GM19025 (cell line): Measurements from ENCODE around the gene MCUB.
"Not testable (repeated sequence)": the region's sequence is repeated elsewhere in the genome, so short reads cannot be mapped to it uniquely, and the experiment has no call there.

Experiments
- ATAC-seq: cut with Tn5 transposase; IDR thresholded peaks from one replicate; pipeline ENCODE4 v1.9.1; 2021; ENCODE audit warnings: mild to moderate bottlenecking, low read depth, moderate library complexity; ENCODE audit not compliant: unreplicated experiment

Gene MCUB

DNA sequence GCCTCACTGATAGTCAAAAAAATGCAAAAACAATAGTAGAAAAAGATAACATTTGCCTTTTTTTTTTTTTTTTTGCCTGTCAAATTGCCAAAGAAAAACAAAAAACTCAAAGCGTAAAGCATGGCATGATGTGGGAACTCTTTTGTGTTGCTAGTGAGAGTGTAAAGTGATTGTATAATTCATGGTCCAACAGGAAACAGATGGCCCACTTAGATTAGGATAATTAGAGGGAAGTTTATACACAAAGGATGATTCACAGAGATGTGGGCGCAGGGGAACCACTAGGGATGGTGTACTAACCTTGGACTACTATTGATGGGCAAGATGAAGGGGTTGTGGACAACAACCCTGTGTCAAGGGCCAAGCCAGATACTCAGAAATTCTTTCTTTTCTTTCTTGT, 16.4 kb downstream of the MCUB start:
- no peak for ATAC-seq

DNA sequence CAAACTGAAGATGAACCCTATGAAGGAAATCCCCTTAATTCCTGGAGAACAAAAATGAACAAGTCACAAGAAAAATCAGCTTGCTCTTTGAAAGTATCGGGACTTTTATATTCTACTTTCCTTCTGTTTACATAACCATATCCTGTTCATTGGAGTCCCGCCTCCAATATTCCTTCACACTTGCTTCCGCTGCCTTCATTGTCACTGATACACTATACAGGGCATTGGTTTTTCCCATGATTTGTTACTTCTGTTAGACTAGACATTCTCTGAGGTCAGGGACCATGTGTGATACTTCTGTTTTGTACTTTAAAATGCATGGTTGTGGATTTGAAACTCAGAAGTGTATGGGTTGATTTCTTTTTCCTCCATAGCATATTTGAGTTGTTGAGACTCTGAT, 18.8 kb downstream of the MCUB start:
- ATAC-seq: no peak

DNA sequence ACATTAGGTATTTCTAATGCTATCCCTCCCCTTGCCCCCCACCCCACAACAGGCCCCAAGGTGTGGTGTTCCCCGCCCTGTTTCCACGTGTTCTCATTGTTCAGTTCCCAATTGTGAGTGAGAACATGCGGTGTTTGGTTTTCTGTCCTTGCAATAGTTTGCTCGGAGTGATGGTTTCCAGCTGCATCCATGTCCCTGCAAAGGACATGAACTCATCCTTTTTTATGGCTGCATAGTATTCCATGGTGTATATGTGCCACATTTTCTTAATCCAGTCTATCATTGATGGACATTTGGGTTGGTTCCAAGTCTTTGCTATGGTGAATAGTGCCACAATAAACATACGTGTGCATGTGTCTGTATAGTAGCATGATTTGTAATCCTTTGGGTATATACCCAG, 20.0 kb downstream of the MCUB start:
- ATAC-seq: not testable (repeated sequence)

DNA sequence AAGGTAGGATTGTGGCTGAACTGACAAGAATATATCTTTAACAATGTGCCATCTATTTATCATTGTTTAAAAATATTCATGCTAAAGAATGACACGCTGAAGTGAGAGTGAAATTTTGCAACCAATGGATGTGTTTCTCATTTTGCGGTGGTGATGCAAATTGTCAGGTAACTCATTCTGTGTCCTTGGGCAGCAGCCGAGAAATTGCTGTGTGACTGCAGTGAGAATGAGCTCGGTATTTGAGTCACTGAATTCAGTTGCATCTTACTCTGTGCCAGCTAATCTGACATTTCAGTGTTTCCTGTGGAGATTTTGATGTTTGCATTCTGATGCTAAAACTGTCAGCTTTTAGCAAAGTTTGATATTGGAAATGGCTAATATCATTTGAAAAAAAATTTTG, 28.1 kb downstream of the MCUB start:
- peak; percentile 95 for ATAC-seq

DNA sequence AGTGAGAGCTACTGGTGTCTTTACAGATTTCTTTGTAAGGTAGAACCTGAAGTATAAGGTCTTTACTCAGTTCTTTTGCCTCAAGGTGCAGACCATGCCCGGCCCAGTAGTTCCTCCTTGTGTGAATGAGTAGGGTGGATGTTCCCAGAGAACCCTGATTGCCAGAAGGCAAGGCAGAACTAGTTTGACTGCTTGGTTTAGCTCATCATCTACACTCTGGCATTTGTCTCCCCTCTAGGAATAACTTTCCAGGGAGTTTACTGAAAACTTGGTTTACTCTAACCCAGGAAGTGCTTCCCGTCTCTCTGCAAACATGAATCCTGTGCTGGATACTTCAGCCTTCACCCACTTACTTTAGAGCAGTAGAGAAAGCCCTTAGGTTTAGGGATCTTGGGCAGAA, 29.1 kb downstream of the MCUB start:
- ATAC-seq: no peak

DNA sequence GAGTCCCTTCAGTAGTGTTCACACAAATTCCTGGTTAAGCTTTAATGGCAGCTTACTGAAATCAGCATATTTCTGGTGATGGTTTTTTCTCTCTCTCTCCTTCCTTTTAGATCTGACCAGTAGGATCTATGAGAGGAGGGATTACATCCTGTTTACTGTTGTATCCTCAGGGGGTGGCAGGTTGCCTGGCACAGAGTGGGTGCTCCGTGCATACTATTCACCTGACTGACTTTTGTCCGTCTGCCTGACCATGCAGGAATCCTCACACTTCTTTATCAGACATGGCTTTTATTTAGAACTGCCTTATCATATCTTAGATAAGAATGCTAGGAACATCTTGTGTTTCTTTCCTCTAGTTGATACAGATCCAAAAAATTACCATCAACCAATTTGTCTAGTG, 29.6 kb downstream of the MCUB start:
- ATAC-seq: no peak

DNA sequence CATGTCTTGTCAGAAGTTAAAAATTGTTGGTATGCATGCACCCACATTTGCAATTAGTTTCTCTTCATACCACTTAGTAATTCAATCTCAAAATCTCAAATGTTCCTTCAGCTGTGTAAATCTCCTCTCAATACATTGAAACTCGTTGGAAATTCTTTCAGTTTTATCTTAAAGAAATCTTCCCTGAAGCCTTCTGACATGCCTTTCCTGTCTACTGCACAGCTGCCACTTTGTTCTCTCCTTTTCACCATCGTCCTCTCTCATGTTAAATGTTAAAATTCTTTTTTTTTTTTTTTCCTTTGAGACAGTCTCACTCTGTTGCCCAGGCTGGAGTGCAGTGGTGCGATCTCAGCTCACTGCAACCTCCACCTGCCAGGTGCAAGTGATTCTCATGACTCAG, 30.9 kb downstream of the MCUB start:
- ATAC-seq: no peak

DNA sequence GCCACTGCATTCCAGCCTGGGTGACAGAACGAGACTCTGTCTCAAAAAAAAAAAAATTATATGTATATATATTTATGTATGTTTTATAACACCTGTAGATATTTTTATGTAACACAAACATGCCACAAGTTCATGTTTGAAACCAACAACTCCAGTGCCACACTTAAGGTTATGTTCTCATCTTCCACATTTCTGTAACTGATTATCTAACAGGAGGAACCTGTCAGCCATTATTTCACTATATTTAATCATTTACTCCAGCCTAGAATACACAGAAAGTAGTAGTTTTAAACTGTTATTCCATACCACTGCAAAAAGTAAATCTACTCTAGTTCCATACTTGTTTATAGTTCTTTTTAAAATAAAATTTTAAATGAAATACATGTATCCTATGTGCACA, 32.3 kb downstream of the MCUB start:
- ATAC-seq: no peak

DNA sequence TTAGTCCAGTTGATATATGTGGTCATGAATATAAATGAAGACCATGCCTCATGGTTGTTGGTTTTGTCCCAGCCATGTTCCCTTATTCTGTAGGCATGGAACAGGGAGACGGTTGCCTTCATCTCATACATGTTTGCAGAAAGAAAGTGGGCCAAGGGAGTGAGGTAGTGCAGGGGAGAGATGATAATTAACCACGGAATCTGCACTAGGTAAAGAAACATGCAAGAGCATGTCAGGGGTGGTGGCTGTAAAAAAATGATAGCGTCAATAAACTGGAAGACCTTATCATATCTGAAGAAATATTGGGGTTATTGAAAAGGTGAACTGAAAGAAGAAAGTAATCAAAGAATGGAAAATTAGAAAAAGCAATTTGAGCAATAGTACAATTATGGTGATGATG, 35.1 kb downstream of the MCUB start:
- not testable (repeated sequence) for ATAC-seq

DNA sequence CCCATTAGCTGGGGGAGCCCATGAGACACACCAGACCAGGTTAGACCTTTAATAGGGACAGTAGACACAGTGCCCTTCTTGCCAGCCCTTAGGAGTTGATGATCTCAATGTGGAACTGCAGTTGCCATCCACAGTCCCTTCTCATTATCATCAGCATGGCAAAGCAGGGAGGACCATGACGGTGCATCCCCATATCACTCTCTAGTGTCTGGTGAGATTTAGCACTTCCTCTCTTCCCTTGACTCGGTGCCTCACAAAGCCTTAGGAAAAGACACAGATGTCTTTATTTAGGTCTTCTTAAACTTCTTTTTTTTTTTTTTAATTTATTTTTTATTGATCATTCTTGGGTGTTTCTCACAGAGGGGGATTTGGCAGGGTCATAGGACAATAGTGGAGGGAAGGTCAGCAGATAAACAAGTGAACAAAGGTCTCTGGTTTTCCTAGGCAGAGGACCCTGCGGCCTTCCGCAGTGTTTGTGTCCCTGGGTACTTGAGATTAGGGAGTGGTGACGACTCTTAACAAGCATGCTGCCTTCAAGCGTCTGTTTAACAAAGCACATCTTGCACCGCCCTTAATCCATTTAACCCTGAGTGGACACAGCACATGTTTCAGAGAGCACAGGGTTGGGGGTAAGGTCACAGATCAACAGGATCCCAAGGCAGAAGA, 36.5 kb downstream of the MCUB start:
- ATAC-seq: not testable (repeated sequence)

DNA sequence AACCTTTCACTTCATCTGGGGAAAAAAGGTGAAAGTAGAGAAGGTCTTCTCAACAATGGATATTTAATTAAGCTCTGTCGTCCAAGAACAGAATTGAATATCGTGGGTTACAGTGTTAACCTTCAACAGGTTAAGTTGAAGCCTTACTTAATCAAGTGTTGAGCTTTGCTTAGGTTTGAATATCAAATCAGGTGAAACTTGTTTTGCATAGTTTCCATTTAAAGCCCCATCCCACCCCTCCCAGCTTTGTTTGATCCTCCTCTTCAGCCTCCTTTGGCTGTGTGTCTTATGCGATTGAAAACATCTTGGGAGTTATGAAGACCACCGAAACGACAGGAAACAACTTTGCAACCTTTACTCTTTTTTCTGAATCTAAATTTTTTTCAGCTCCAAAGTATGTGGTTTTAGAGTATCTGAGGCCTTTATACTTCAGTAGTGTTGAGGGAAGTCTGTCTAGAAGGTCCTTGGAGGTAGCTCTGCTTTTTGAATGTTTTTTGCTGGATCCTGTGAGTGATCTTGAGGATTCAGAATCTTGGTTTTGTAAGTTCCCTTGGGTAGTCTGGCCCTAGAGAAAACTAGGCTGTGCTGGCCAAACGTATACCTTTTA, 39.1 kb downstream of the MCUB start:
- ATAC-seq: no peak

DNA sequence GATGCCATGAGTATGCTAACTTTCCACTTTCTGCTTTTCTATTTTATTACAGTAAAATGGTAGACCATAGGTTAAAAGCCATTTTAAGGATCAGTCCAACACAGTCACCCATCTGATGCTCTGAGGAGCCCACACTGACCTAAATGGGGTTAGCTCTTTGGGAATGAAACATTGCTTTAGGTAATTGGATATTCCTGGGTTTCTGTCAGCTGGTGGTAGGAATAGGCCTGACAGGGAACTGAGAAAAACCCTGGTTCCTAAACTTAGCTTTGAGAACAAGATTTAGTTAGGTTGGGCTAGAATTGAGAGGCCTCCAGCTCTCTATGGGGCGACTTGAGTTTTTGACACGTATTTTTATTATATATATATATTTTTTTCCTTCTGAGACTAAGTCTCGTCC, 40.4 kb downstream of the MCUB start:
- ATAC-seq: no peak

DNA sequence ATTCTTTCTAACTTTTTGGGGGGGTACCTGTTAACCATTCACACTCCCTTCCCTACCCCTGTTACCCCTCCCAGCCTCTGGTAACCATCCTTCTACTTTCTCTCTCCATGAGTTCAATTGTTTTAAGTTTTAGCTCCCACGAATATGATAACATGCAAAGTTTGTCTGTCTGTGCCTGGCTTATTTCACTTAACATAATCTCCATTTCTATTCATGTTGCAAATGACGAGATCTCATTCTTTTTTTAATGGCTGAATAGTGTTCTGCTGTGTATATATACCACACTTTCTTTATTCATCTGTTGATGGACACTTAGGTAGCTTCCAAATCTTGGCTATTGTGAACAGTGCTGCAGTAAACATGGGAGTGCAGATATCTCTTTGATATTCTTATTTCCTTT, 41.3 kb downstream of the MCUB start:
- no peak for ATAC-seq

DNA sequence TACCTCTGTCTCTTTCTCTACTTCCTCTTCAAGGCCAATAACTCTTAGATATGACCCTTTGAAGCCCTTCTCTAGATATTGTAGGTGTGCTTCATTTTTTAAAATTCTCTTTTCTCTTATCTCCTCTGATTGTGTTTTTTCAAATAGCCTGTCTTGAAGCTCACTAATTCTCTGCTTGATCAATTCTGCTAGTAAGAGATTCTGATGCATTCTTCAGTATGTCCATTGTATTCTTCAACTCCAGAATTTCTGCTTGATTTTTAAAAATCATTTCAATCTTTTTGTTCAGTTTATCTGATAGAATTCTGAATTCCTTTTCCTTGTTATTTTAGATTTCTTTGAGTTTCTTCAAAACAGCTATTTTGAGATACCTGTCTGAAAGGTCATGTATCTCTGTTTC, 47.9 kb downstream of the MCUB start:
- ATAC-seq: no peak

DNA sequence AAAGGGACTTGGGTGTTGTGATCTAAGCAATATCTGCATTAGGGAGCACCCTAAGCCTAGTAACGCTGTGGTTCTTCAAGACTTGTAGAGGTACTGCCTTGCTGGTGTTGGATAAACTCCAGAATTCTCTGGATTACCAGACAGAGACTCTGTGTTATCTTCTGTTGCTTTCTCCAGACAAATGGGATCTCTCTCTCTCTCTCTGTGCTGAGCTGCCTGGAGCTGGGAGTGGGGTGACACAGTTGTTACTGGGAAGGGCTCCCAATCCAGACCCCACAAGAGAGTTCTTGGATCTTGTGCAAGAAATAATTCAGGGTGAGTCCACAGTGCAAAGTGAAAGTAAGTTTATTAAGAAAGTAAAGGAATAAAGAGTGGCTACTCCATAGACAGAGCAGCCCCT, 48.8 kb downstream of the MCUB start:
- no peak for ATAC-seq

DNA sequence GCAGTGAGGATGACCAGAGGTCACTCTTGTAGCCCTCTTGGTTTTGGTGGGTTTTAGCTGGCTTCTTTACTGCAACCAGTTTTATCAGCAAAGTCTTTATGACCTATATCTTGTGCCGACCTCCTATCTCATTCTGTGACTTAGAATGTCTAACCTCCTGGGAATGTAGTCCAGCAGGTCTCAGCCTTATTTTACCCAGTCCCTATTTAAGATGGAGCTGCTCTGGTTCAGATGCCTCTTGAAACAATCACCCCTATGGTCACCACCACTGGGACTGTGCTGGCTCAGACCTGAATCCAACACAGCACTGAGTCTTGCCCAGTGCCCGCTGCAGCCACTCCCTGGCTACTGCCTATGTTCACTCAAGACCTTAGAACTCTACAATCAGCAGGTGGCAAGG, 49.4 kb downstream of the MCUB start:
- no peak for ATAC-seq

DNA sequence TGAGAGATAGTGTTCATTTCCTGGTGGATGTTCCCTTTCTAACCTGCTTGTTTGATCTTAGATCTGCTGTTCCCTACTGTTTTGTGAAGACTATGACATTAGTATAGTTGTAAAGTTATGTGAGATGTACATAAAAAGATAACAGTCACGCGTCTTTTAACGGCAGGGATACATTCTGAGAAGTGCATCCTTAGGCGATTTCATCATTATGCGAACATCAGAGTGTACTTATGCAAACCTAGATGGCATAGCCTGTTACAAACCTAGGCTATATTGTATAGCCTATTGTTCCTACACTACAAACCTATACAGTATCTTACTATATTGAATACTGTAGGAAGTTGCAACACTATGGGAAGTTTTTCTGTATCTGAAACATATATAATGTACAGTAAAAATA, 50.4 kb downstream of the MCUB start:
- ATAC-seq: no peak

DNA sequence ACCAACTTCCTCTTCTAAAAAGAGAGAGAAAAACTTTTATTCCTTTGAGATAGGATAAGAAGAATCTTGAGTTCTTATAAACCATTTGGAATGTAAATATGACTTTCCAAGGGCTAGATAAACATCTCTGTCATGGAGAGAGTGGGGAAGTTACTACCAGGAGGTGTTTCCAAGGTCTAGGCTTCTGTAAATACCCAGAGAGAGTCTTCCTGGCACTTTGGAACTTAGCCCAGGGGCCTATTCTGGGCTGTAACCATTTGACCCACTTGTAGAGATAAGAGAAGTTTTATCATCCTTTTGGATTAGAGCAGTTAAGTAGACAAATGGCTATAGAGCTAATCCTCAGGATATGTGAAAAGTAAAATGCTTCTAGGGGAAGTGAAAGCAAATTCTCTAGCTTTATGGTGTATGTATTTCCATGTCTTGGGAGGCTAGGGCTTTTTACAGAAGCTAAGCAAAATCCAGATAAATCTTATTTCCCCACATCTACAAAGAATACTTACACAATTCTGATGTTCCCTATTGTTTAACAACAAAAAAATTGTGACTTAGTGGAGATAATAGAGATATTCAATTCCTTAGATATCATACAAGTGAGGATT, 51.1 kb downstream of the MCUB start:
- ATAC-seq: no peak

DNA sequence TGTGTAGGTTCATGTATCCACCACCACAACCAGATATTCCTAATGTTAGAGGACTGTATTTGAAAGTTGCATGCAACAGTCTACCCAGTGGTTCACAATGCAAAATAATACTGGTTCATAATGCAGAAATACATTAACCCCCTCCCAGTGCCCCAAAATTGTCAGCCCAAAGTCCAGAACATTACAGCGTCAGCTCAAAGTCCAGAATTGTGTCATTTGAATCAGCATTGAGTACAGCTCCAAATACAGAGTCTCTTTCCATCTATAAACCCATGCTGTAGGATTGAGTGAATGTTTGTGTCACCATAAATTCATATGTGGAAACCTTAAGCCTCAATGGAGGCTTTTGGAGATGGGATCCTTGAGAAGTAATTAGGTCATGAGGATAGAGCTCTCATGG, 54.0 kb downstream of the MCUB start:
- no peak for ATAC-seq

DNA sequence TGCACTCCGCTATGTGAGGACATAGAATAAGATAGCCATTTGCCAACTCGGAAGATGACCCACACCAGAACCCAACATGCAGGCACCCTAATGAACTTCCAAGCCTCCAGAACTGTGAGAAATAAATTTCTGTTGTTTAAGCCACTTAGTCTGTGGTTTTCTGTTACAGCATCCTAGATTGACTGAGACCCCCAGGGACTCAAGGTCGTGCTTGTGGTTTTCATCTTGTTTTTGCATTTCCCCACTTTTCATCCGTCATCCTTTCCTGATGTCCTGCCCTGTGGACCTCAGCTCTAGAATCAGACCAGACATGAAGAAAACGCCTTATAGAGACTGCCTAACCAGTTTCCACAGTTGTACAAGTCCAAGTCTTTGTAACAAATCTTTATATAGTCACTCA, 54.4 kb downstream of the MCUB start:
- no peak for ATAC-seq

DNA sequence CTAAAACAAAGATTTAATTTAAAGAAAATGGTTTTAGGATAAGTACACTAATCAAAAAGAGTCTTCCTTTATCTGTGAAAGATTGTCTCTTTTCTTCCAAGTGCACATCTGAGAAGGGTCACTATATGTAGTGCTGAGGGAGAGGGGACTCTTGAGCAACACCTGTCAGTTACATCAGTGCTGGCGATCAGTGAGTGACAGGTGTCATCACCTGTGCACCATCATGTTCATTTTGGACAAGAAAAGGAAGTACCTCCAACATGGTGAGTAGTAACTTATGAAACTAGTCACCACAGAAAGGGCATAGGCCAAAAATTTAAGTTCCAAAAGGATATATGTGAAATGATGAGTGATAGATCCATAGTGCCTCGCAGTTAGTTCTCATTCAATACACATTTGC, 55.7 kb downstream of the MCUB start:
- ATAC-seq: no peak

DNA sequence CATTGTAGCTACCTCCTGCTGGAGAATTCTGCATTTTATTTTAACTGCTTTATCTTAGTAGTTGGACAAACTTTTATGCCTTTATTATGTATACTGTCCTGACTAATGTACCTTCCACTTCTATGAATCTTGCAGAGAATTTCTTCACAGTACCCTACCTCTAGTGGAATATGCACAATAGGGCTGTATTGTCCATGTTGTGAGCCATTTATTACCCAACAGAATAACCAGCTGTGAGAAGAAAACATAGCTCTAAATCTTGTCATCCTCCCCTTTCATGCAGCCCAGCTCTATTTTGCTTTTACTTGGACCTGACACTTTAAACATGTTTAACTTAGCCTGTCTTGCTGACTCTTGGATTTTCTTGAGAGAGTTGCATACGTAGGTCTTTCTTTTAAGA, 56.2 kb downstream of the MCUB start:
- no peak for ATAC-seq
